NOMO-1 treated with DMSO at 0.1 percent for 48 hours (cell line): ENCODE measurements around the gene ARNT2.

ENCODE experiments used
- DNase-seq: peaks from one replicate; lab custom pipeline; 2025; ENCODE audit not compliant: unreplicated experiment; lab: John Stamatoyannopoulos, UW

The ARNT2 gene

DNA sequence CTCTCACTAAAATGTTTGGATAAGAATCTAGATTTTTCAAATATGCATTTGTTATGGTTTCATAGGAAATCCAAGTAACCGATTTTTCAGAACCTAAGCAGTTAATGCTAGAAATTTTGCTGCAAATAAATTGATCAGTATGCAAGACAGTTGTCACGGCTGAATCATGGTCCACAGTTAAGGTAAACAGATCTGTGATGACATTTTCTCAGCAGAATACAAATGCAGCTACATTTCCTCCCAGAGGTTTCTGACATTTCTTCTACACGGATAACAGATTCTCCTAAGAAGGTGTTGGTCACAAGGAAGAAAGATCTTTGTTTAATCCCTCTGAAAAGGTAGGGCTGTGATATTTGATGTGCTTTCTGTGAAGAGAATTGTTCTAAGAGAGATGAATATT, 36.9 kb downstream of the ARNT2 start:
- DNase-seq, result no peak

DNA sequence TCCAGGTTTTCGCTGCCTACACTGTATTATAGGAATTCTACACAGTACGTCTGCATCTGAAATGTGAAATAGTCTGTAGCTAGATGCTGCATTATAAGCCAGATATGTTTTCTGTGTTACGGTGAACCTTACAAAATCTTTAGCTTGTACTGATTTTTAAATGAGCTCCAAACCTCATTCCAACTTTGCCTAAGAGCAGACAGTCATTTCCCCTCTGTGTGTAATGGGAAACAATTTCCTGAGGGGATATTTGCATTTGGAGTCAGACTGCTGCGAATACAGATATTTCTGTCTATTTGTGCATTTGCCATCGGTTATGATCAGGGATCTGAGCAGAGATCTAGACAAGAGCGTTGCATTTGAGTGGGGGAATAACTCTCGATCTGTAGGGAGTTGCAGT, 37.5 kb downstream of the ARNT2 start:
- no peak for DNase-seq

DNA sequence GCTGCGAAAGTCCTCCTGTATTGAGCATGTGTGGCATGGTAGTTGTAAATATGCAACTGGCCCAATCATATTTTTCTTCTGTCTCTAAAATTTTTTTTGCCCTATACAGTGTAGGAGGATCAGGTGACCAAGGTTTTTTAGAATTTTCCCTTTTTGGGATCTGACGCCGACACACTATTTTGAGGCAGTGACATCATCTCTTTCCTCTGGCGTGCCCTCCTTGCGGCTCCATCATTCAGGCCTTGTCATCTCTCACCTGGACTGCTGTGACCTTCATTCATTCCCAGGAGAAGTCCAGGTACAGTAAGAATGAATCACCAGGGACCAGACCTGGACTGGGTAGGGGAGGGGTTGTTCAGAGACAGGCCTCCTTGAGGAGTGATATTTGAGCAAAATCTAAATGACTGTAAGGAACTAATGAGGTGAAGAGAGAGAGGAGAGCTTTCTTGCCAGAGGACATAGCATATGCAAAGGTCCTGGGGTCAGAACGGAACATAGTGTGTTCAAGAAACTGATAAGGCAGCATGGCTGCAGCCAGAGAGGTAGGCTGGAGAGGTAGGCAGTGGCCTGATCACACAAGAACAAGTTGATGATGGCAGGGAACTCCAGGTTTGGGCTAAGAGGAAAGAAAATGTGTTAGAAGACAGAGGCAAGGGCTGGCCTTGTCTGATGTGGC, 38.7 kb downstream of the ARNT2 start:
- DNase-seq, result no peak

DNA sequence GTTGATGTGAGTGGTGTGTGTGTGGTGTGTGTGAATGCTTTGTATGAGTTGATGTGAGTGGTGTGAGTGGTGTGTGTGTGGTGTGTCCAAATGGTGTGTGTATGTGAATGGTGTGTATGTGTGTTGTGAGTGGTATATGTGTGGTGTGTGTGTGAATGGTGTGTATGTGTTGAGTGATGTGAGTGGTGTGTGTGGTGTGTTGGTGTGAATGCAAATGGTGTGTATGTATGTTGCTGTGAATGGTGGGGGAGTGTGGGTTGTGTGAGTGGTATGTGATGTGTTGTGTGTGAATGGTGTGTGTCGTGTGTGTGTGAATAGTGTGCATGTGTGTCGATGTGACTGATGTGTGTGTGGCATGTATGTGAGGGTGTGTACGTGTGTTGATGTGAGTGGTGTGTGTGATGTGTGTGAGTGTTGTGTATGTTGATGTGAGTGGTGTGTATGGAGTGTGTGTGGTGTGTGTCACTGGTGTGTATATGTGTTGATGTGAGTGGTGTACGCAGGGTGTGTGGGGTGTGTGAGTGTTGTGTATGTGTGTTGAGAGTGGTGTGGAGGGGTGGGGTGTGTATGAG, 40.6 kb downstream of the ARNT2 start:
- DNase-seq, result no peak

DNA sequence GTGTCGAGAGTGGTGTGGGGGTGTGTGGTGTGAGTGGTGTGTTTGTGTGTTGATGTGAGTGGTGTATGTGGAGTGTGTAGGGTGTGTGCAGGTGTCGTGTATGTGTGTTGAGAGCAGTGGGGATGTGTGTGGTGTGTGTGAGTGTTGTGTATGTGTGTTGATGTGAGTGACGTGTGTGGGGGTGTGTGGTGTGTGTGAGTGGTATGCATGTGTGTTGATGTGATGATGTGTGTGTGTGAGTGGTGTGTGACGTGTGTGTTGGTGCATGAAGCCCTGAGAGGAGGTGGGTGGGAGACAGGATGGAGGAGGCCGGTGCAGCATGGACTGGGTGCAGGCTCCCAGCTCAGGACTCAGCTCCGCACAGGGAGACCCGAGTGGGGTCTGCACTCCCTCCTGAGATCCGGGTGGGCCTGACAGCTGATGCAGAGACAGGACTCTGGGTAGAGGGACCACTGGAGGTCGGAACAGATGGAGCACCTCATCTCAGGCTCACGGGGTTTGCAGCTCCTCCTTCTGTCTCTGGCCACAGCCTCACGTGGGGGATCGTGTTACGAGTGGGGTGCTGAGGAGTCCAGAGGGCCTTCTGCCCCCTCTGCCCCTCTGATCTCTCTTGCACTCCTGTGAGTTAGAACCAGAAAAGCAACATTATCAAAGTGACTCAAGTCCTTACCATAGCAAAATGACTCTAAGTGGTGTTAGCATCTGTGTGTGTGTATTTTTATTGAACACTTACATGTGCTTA, 41.3 kb downstream of the ARNT2 start:
- DNase-seq, result no peak

DNA sequence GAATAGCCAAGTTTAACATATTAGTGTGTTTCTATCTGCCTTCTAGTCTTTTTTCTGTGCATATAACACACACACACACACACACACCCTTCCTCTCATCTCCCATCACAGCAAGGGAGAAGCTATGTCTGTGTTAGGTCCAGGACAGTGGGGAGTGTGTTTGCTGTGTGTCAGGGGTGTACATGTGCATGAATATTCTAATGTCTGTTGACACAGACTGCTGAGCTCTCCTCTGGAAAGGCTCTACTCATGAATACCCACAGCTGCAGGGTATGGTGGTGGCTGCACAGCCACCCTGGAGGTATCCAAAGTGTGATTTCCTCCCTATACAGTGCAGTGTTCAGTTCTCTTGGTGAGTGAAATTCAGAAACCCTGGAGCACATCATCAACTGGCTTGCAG, 42.9 kb downstream of the ARNT2 start:
- no peak for DNase-seq

DNA sequence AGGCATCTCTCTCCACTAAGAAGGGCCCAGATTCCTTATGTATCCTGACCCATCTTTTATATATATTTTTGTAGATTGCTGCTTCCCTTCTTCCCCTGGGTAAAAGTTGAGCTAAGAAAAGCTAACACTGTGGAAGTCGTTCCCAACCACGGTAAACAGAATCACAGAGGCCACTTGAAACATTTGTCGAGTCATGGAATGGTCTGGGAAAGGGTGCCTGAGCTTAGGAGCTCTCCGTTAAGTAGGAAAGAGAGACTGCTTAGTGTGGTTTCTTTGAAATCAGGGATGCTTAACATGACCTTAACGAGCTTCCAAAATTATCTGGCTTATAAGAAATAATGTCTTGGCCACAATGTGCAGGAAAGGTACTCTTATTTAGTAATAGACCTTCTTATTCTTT, 45.6 kb downstream of the ARNT2 start:
- DNase-seq, result no peak

DNA sequence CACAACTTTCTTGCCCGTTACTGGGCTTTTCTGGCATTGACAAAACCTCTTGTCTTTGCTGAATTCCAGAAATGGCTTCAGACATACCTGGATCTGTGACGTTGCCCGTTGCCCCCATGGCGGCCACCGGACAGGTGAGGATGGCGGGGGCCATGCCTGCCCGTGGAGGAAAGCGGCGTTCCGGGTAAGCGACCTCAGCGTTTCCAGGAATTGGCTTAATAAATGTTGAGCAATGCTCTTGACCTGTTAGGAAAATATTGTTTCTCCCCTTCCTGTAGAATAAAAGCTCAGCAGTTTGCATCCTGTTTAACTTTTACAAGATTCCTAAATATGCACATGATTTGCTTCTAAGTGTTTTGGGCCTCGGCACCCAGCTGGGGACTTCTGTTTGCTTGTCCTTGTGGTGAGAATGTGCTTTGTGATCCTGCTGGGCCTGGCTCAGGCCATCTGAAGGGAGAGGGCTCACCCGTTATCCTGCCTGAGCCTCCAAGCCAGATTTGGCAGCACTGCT, 46.7 kb downstream of the ARNT2 start:
- no peak for DNase-seq

DNA sequence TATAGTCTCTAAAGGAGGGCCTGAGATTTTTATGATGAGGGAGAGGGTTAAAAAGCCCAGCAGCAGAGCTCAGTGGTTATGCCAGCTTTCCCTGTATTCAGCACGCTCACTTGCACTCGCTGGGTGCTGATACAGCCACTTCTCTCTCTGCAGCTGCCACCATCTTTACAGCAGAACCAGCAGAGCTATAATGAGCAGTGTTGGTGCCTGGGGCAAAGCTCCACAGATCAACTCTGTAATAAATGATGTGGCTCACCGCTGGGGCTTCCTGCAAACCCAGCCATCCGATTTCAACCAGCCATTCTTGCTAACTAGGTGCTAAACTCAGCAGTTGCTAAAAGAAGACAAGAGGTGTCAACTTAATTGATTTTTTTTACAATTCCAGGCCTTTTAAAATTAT, 48.0 kb downstream of the ARNT2 start:
- DNase-seq, result no peak

DNA sequence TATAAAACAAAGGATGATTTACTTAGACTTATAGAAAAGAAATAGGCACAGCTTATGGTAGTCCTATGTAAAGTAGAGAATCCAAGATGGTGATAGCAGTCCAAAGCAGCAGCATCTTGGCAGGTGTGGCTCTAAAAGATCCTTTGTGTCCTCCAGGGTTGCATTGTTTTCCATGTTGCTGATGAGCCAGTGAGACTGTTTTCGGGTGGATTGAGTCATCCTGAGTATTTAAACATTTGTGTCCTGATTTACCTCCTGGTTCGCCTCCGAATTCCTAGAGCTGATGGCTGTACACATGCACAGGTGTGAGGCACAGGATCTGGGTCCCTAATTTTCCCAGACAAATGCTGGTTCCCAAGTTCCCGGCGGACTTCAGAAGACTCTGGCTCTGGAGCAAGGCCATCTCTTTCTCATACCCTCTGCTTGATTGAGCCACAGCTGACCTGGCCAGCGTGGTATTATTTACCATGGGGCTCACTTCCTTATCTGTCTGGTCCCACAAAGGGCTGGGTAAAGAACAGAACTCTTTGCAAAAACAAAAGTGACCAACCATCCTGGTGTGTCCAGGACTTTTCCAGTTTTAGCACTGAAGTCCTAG, 51.0 kb downstream of the ARNT2 start:
- DNase-seq, result peak; percentile 19

DNA sequence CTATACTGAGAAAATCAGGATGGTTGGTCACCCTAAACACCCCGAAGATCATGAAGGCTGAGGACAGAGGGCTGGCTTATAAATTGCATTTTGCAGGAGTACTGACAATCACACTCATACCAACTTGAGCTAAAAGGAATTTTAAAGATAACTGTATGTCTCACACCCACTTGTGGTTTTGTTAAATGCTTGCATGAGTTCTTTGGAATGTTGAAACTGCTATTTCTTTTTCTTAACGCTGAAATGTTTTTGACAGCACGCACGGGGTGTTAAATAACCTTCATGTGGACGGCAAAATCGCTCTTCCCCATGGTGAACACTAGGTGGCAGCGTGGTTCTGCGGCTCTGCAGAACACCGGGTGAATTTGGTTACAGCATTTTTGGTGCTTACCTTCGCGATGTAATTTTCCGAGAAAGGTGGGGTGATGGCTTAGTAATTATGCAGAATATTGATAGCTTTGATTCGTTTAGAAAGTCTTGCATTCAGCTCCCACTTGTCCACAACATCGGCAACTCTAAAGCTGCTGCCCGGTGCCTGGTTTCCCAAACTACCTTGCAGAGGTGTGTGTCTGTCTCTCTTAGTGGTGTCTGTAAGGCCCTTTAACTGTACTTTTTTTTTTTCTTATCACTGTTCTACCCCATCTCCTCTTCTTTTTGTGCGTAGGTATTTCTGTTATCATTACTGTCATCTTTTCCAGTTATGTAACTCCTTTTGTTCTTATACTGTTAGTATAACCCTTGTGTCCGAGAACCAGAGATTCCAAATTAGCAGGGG, 51.7 kb downstream of the ARNT2 start:
- DNase-seq, result peak; percentile 71

DNA sequence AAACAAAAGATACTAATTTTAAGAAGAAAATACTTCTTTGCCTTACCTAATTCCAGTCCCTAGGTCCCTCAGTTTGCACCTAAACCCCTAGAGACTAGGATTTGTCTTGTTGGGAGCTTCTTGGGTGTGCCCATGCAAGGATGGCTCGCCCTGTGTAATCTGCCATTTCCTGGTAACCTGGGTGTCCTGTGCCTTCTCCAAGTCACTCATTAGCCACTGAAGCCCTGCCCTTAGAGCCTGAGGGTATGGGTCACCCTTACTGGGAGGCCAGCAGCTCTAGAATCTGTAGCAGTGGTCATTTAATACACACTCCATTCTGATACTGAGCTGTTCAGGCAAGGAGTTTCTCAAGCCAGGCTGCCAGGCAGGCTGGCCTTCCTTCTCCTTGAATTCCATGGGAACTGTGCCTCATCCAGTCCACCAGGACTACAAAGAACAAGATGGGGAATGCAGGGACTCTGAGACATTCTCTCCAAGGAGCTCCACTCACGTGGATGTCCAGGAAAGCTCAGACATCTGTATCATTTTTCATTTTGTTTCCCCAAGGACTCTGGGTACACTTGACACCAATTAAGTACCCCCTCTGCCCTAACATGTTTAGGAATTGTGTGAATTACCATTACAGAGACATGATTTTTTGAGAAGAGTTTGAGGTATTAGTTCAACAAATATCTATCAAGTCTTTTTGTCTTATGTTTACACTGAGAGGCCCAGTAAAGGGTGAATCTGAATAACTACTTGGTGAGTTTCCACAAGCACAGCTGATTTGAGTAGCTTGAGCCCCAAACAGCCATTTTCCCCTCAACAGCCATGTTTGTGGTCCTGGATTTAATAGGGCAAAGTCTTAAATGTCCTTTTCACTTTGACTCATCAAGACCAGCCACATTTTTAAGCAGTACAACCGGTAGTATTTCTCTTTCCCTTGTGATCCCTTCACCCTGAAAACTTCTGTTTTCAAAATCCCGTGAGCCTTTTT, 52.6 kb downstream of the ARNT2 start:
- no peak for DNase-seq

DNA sequence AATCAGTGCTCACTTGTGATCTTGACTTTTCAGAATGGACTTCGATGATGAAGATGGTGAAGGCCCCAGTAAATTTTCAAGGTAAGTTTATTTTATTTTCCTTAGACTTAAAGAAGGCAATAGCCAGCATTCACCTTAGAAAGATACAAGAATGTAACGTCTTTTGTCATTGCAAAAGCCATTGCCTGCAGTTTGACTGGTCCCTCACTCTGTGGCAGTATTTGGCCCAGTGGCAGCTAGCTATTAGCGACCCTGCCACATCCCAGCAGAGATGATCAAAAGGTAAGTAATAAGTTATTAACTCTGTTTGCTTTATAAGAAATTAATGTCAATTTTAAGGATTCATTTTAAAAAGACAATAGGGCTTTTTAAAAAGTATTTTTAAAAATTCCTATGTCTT, 53.7 kb downstream of the ARNT2 start:
- DNase-seq, result no peak

DNA sequence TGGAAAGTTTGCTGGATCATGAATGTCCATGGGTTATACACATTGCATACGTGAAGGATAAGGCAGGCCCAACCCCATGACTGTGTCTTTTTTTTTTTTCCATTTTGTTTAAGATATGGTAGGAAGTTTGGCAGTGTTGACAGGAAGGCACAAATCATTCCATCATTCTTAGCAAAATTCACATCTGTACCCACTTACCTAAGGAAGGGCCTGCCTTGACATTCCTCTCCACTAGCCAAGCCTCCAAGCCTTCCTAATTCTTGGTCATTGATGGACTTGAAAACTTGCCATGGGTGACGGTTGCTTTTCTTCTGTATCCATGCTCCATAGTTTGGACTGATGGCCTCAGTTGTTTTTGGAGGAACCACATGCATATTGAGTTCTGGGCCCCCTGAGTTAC, 54.4 kb downstream of the ARNT2 start:
- no peak for DNase-seq

DNA sequence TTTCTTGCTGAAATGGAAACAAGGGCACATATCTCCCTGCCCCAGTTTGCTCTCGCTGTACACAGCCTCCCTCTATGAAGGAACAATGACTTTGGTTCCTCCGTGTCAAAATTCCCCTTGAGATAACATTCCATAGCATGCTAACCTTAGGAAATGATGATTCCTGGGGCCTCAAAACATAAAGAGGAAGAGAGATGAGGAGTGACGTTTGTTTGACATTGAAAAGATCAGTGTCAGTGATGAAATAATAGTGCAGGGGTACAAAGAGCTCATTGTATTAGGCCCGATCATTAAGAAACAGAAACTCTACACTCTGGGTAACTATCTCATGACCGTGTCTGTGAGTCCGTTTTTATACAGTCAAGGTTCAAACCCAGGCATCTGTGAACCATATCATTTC, 55.2 kb downstream of the ARNT2 start:
- DNase-seq, result no peak

DNA sequence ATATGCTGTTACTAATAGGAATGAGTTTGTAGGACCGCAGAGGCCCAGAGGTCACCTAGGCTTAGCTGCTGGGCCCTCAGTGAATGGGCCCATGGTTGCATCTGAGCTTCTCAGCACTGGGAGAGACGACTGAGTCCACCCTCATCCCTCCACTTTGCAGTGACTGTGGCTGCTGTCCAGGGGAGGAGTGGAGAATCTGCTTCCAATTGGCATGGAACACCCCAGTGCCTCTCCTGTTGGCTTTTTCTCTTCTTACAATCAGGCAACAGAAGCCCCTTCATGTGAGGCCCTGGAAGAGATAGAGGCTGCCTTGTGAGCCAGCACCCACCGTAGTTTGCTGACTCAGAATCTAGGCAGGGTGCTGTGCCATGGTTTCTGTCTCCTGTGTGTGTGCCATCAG, 55.6 kb downstream of the ARNT2 start:
- DNase-seq, result no peak

DNA sequence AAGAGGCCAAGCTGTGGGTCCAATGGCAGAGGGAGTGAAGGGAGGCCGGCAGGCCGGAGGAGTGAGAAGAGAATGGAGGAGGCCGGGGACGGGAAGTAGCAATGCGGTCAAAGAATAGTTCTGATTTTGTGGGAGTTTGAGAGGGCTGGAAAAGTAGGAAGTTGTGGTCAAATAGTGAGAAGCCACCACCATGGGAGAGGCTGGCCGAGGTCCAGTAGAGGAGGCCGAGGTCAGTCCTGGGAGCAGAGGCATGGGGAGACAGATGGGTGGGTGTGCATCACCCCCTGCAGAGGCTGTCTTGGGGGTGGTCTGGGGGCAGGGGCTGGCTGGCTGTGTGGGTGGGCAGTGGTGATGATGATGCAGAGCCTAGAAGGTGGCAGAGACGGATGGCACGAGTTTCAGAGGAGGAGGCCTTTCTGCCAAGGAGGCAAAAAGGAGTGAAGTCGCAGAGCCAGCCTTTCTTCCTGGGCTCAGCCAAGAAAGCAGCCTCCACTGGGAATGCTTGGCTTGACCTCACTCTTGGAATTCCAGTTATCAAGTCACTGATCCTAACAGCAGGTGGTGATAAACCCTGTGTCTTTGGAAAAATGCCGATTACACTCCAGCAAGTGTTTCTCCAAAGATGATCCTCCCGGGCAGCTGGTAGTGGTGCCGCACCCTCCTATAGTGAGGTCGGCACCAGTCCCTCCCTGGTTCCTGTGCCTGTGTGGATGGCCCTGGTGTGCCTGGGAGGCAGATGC, 57.3 kb downstream of the ARNT2 start:
- no peak for DNase-seq

DNA sequence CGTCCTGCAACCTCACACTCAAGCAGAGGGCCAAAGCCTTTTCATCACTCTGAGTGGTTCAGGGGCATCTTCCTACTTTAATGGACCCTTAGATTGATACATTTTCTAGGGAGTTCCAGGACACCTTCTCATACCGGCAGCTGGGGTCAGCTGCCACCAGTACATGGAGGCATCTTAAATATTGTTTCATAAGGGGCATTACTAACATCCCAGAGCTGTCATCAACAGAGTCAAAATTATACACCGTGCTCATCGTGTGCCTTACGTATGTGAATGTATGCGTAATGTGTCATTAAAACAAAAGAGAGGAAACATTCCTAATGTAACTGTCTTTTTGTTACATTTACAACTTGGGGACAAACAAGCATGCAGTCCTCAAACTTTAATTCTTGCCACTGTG, 57.9 kb downstream of the ARNT2 start:
- DNase-seq, result no peak

DNA sequence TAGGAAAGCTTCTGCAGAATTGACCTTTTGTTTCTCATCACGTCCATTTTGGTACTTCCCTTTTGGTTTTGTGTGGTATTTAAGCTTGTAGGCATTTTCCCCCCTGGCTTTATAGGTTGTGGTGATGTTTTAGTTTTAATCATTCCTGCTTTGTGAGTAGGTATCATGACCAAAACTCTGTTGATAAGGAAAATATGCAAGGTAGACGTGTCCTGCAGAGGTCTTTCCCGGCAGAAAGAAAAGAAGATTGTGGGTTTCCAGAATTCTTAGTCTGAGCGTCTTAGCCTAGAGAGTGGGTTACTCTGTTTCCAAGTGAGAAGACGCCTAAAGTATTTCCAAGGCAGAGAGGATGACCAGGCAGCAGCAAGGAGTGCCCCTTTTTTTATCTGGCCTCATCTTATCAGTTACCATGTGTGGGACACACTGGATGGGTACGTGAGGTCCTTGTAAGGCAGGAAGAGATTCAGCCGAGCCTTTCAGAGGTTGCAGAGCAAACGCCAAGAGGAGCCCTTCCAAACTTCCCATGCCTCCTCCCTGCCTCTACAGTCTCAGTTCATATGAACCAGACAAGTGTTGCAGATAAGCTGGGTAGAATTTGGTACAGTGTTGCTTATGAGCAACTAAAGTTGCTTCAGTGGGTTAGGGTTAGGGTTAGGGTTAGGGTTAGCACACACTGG, 58.8 kb downstream of the ARNT2 start:
- DNase-seq, result no peak
